ENCODE data around the gene CCDC144A.
A peak's percentile ranks its signal among the peaks of the same experiment; 100 is the strongest.
"Not testable (repeated sequence)": the region's sequence is repeated elsewhere in the genome, so short reads cannot be mapped to it uniquely, and the experiment has no call there.

The CCDC144A gene

DNA sequence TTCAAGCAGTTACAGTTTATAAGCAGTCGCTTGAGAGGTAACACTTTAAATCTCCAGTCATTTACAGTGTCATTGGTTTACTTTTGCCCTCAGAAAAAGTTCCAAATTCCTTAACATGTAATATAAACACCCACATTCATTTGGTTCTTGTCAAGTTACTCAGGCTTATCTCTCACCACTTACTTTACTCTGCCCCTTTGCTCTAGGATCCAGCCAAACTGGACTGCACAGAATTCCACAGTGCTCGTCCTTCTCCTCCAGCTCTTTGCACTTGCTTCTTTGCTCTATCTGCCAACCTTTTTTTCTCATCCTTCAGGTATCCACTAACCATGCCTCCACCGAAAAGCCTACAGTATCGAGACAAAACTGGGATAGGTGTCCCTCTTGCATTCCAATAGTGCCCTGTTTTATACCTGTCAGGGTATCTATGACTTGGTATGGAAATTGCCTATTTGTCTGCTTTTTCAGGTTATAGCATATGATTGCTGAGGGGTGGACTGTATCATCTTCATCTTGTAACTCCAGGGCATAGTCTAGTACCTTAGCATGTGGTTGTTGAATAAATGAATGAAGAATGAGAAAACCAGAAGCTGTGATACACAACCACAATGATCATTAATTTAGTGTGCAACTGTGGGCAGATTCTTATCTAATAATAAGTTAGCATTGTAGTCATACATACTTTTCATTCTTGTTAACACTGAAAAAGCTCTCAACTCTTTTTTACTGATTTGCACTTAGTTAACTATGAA, 82.5 kb downstream of the CCDC144A start:
- not testable (repeated sequence) for H3K4me3 ChIP-seq (ENCODE audit: control insufficient read depth, low read depth, low read length); DNase-seq (ENCODE audit: low read depth)

DNA sequence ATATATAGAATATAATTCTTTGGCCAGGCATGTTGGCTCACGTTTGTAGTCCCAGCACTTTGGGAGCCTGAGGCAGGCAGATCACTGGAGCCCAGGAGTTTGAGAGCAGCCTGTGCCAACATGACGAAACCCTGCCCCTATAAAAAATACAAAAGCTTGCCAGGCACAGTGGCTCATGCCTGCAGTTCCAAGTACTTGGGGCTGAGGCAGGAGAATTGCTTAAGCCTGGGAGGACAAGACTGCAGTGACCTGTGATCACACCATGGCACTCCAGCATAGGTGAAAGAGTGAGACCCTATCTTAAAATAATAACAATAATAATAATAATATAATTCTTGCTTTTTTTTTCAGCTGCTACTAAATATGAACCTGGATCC, 83.1 kb downstream of the CCDC144A start:
- DNase-seq (ENCODE audit: low read depth); H3K4me3 ChIP-seq (ENCODE audit: control insufficient read depth, low read depth, low read length): not testable (repeated sequence)

DNA sequence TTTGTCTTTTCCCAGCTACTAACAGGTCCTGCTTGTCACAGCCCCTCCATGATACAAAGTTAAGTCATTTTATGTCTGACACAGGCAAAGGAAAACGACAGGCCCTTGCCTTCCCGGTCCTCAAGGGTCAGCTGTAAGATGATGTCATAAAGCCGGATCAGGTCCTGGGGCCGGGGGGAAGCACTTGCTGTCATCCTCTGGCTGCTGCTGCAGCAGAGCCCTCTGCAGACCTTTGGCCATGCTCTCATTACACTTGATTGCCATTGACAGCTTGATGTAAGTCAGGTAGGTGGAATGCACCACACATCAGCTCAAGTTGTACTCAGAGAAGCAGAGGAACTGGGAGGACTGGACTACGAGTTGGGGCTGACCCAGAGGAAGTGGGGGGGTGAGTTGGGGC, 97.8 kb downstream of the CCDC144A start:
- not testable (repeated sequence) for H3K4me3 ChIP-seq (ENCODE audit: control insufficient read depth, low read depth, low read length); DNase-seq (ENCODE audit: low read depth)

DNA sequence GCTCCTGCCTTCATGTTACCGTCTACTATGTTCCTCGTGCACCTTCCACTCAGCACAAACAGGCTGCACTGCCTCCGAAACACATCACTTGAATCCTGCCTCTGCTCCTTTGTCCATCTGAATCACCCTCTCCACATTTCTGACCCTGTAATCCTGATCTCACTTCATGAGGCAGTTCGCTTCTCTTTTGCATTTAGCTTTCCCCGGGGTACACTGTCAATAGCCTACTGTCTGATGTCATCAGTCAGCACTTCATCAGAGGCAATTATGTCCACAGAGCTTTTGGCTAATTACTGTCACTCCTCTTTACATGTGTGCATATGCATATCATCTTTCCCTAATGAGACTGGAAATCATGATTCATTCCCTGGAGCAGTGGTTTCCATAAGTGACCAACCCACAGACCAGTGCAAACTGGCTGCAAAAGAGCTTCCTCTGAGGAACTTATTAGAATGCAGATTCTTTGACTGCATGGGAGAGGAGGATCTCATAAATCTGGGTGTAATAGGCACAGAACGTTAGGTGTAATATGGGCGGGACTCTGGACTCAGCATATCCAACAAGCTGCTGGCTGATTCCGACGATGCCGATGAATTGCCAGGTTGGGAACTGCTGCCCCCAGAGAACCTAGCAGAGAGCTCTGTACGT, 99.0 kb downstream of the CCDC144A start:
- not testable (repeated sequence) for DNase-seq (ENCODE audit: low read depth); H3K4me3 ChIP-seq (ENCODE audit: control insufficient read depth, low read depth, low read length)

DNA sequence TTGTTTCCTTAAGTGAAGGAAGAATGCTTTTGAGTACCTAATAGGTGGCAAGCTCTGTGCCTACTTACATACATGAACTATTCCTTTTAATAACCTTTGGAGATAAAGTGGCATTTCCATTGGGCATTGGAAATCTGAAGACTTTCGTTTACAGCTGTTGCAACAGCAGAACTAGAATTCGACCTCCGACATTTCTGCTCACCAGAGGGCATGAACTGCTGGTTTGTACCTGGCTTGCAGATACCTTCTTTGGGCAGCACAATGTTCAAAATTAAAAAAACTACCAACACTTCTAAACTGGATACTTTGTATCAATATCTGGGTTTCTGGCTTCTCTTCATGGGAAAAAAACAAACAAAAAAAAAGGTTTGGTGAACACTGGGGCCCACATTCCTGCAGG, 99.6 kb downstream of the CCDC144A start:
- not testable (repeated sequence) for DNase-seq (ENCODE audit: low read depth); H3K4me3 ChIP-seq (ENCODE audit: control insufficient read depth, low read depth, low read length)

DNA sequence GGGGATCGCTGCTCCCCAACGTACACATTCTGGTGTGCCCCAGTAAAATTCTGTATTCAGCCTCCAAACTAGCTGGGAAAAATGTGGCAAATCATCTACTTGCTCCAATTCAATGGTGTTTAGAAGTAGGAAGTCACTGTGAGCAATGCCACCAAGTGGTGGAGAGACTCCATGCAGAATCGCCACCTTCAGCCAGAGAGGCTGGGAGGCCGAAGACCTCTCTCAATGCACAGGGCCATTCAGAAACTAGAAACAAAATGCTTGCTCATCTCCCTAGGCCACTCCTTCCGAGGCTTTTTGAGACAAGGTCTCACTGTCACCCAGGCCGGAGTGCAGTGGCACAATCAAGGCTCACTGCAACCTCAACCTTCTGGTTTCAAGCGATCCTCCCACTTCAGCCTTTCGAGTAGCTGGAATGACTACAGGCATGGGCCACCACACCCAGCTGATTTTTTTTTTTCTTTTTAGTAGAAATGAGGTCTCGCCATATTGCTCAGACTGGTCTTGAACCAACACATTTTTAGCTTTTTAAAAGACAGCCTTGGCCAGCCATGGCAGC, 100.4 kb downstream of the CCDC144A start:
- DNase-seq (ENCODE audit: low read depth); H3K4me3 ChIP-seq (ENCODE audit: control insufficient read depth, low read depth, low read length): not testable (repeated sequence)

DNA sequence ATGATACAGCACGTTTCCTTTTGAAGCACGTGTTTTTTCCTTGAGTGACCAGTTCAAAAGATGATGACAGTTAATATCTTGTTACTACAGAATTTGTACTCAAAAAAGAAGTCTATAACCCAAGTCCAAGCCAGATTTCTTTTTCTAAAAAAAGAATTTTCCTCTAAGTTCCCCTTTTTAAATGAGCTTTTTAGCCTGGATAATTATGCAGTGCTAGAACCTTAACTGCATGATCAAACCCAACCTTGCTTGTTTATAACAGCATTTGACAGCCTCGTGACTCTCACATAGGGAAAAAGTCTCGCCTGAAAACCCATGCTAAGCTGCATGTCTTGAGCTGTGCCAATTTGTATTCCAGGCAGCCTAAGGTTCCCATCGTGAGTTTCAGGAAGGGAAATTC, 104.2 kb downstream of the CCDC144A start:
- not testable (repeated sequence) for H3K4me3 ChIP-seq (ENCODE audit: control insufficient read depth, low read depth, low read length); DNase-seq (ENCODE audit: low read depth)

DNA sequence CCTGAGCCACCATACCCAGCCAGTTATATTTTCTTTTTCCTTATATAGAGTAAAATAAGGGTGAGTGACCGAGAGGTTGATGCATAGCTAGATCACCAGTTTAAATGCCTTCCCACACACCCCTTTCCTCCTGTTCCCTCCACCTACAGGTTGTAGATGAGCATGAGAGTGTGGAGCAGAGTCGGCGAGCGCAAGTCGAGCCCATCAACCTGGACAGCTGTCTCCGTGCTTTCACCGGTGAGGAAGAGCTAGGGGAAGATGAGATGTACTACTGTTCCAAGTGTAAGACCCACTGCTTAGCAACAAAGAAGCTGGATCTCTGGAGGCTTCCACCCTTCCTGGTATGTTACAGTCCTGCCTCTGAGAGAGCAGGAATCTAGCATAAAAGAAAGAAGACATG, 105.9 kb downstream of the CCDC144A start:
- DNase-seq (ENCODE audit: low read depth); H3K4me3 ChIP-seq (ENCODE audit: control insufficient read depth, low read depth, low read length): not testable (repeated sequence)

DNA sequence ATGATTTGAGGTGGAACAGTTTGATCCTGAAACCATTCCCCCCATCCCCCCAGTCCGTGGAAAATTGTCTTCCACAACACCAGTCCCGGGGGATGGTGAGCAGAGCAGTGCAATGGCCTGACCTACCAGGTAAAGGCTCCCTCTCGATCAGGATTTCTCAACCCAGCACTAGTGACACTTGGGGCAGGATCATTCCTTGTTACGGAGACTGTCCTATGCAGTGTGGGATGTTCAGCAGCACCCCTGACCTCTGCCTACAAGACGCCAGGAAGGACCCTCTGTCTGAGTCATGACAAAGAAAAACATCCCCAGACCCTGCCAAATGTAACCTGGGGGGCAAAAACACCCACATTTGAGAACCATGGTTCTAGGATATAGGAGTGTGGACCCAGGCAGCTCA, 114.8 kb downstream of the CCDC144A start:
- DNase-seq (ENCODE audit: low read depth); H3K4me3 ChIP-seq (ENCODE audit: control insufficient read depth, low read depth, low read length): not testable (repeated sequence)

DNA sequence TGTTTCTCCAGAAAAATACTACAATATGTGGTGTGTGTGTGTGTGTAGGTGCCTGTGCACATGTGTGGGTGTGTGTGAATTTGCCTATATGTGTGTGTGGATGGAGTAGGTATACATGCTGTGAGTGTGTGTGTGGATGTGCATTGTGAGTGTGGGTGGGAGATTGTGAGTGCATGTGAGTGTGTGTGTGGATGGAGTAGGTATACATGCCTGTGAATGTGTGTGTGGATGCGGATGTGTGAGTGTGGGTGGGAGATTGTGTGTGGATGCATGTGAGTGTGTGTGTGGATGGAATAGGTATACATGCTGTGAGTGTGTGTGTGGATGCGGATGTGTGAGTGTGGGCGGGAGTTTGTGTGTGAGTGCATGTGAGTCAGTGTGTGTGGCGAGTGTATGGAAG, 116.6 kb downstream of the CCDC144A start:
- DNase-seq (ENCODE audit: low read depth): not testable (repeated sequence)

DNA sequence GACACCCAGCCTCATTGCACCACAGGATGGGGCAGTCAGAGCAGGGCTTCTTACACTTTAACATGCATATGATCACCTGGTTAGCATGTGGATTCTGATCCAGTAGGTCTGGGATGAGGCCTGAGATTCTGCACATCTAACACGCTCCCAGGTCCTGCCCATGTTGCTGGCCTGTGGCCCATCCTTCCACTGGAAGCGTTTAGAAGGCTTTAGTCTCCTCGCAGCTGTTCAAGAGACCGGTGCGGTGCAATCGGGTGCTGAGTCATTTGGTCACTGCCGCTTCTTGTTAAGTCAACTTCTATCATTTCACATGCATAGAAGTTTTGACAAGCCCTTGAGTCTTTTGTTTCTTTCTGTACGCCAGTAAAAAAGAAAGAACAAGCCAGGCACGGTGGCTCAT, 117.6 kb downstream of the CCDC144A start:
- H3K4me3 ChIP-seq (ENCODE audit: control insufficient read depth, low read depth, low read length); DNase-seq (ENCODE audit: low read depth): not testable (repeated sequence)

More for the DNA sequence above, 116.6 kb downstream of the CCDC144A start:
- H3K4me3 ChIP-seq (ENCODE audit: control insufficient read depth, low read depth, low read length): not testable (repeated sequence)

DNA sequence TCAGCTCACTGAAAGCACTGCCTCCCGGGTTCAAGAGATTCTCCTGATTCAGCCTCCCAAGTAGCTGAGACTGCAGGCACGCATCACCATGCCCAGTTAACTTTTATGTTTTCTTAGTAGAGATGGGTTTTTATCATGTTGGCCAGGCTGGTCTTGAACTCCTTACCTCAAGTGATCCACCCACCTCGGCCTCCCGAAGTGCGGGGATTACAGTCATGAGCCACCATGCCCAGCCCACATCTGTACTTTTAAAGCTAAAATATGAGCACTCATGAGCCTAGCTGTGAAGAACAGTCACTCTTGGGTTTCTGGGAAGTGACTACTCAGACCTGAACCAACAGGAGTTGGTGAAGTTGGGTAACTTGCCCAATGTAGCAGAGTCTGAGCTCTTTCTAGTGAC, 120.2 kb downstream of the CCDC144A start:
- not testable (repeated sequence) for DNase-seq (ENCODE audit: low read depth); H3K4me3 ChIP-seq (ENCODE audit: control insufficient read depth, low read depth, low read length)

DNA sequence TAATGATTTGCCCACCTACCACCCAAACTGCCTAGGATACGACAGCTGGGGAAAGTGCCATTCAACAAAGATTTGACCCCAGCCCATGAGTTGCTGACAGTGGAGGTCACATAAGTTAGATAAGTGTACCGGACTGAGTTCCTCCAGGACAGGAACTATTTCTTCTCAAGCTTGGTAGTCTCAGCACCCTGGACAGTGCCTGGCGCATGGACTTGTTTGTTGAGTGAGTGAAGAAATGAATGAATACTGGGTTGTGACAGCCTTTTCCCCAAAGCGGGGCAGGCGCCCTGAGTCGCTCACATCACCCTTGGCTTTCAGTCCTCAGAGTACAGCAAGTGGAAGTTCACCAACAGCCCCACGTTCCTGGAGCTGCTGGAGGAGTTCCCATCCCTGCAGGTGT, 122.1 kb downstream of the CCDC144A start:
- not testable (repeated sequence) for H3K4me3 ChIP-seq (ENCODE audit: control insufficient read depth, low read depth, low read length)
- peak; percentile 52 for DNase-seq (ENCODE audit: low read depth)

DNA sequence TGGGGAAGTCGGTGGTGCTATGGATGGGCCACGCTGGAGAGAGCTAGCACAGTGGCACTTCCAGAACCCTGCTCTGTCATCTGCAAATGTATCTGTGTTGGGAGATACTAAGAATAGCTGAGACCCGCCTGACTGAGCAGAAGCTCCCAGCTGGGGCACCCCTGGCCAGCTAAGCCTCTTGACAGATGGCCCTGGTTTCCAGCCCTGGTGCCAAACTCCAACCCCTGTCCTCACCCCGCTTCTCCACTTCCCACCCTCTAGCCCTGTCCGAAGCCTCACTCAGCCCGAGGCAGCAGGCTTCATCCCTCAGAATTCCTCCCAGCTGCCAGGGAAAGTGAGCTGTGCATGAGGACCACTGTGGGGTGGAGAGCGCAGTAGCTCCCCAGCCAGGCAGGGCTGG, 124.4 kb downstream of the CCDC144A start:
- no peak for DNase-seq (ENCODE audit: low read depth)
- TF ChIP-seq, protein P1, sequence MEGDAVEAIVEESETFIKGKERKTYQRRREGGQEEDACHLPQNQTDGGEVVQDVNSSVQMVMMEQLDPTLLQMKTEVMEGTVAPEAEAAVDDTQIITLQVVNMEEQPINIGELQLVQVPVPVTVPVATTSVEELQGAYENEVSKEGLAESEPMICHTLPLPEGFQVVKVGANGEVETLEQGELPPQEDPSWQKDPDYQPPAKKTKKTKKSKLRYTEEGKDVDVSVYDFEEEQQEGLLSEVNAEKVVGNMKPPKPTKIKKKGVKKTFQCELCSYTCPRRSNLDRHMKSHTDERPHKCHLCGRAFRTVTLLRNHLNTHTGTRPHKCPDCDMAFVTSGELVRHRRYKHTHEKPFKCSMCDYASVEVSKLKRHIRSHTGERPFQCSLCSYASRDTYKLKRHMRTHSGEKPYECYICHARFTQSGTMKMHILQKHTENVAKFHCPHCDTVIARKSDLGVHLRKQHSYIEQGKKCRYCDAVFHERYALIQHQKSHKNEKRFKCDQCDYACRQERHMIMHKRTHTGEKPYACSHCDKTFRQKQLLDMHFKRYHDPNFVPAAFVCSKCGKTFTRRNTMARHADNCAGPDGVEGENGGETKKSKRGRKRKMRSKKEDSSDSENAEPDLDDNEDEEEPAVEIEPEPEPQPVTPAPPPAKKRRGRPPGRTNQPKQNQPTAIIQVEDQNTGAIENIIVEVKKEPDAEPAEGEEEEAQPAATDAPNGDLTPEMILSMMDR (conservative IDR thresholded peaks at IDR 0.05; ENCODE audit: control insufficient read depth, insufficient read depth, low read depth, low read length): no peak
- H3K4me3 ChIP-seq (ENCODE audit: control insufficient read depth, low read depth, low read length): no peak overlapping the region
